Measurements from ENCODE around the gene ANO4. TPM values are rescaled to one million over a fixed set of nuclear protein-coding genes. Genes with fewer than 3 reads are reported as not detected.

Gene ANO4
- total RNA-seq, 1 donor from 2014 or later, result not detected

DNA sequence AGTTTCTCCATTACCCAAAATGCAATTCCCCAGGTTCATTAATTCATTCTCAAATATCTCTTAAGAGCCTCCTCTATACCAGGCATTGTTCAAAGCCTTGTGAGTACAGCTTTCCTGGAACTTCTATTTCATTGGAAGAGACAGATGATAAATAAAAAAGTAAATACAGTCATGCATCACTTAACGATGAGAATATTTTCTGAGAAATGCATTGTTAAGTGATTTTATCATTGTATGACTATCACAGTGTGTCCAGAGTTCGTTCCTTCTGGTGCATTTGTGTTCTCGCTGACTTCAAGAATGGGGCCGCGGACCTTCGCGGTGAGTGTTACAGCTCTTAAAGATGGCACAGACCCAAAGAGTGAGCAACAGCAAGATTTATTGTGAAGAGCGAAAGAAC, 66.0 kb downstream of the ANO4 start:
- Mint-ChIP-seq H3K4me3 (ENCODE audit: low read depth) (no peak overlapping the region), H3K27ac (no peak overlapping the region), H3K4me1 (ENCODE audit: low read depth) (no peaks in the 10 kb centered on the region), H3K27me3 (ENCODE audit: low read depth) (no peaks in the 10 kb centered on the region), H3K36me3 (ENCODE audit: low read depth) (no peaks in the 10 kb centered on the region), H3K9me3 (no peaks in the 10 kb centered on the region)
- DNase-seq (ENCODE audit: low spot score), result no peak
- intact Hi-C loops (cut with micrococcal nuclease), result no loop called here

DNA sequence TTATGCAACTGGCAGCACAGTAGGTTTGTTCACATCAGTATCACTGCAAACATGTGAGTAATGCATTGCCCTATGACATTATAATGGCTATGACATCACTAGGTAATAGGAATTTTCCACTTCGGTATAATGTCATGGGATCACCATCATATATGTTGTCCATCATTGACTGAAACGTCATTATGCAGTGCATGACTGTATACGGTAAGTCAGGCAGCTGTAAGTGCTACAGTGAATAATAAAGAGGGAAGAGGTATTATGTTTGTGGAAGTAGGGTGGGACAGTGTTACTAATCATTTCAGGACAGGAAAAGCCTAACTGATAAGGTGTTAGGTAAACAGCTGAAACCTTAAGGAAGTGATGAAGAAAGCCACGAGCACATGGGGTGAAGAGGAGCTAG, 68.1 kb downstream of the ANO4 start:
- Mint-ChIP-seq H3K9me3 (no peaks in the 10 kb centered on the region), H3K27me3 (ENCODE audit: low read depth) (no peaks in the 10 kb centered on the region), H3K27ac (no peak overlapping the region), H3K4me1 (ENCODE audit: low read depth) (no peaks in the 10 kb centered on the region), H3K36me3 (ENCODE audit: low read depth) (no peaks in the 10 kb centered on the region), H3K4me3 (ENCODE audit: low read depth) (no peak overlapping the region)
- DNase-seq (ENCODE audit: low spot score), result no peak
- intact Hi-C loops (cut with micrococcal nuclease), result no loop called here

- Mint-ChIP-seq H3K4me1 (ENCODE audit: low read depth) (no peaks in the 10 kb centered on the region), H3K27ac (no peak overlapping the region), H3K9me3 (no peaks in the 10 kb centered on the region)
These were observed 69.8 kb downstream of the ANO4 start for GRCh38 chr12:100864366-100864765.

GRCh38 chr12:100867639-100868393, 73.2 kb downstream of the ANO4 start:
- Mint-ChIP-seq H3K27ac (no peak overlapping the region), H3K4me1 (ENCODE audit: low read depth) (no peaks in the 10 kb centered on the region), H3K4me3 (ENCODE audit: low read depth) (no peak overlapping the region), H3K9me3 (no peaks in the 10 kb centered on the region), H3K36me3 (ENCODE audit: low read depth) (no peaks in the 10 kb centered on the region), H3K27me3 (ENCODE audit: low read depth) (no peaks in the 10 kb centered on the region)
- intact Hi-C loops (cut with micrococcal nuclease), result no loop called here
- DNase-seq (ENCODE audit: low spot score), result no peak

More at GRCh38 chr12:100864366-100864765, 69.8 kb downstream of the ANO4 start:
- Mint-ChIP-seq H3K36me3 (ENCODE audit: low read depth) (no peaks in the 10 kb centered on the region), H3K27me3 (ENCODE audit: low read depth) (no peaks in the 10 kb centered on the region), H3K4me3 (ENCODE audit: low read depth) (no peak overlapping the region)
- no peak for DNase-seq (ENCODE audit: low spot score)
- intact Hi-C loops (cut with micrococcal nuclease), result no loop called here

DNA sequence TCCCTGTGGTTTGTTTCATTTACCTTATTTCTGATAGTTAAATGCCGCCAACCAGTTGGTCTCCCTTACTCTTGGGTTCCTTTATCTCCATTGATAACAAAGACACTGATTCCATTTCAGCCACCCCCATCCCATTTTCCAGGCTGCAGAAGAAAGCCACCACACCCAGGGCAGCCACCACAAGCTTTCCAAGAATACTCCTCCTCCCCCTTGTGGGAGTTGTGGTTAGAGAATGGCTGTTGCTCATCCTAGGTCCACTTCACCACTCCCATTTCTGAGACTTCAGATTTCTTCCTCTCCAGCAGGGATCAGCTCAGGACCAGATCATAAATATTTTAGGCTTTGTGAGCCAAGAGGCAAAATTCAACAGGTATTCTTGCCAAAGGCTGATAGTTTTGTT, 73.9 kb downstream of the ANO4 start:
- no peak for DNase-seq (ENCODE audit: low spot score)
- no peak overlapping the region for H3K27ac Mint-ChIP-seq
- no peak overlapping the region for H3K4me3 Mint-ChIP-seq (ENCODE audit: low read depth)
- H3K27me3 Mint-ChIP-seq (ENCODE audit: low read depth), result no peaks in the 10 kb centered on the region
- H3K4me1 Mint-ChIP-seq (ENCODE audit: low read depth), result no peaks in the 10 kb centered on the region
- H3K36me3 Mint-ChIP-seq (ENCODE audit: low read depth), result no peaks in the 10 kb centered on the region
- intact Hi-C loops (cut with micrococcal nuclease), result no loop called here
- peaks cover 5% of the 10 kb centered on the region for H3K9me3 Mint-ChIP-seq

DNA sequence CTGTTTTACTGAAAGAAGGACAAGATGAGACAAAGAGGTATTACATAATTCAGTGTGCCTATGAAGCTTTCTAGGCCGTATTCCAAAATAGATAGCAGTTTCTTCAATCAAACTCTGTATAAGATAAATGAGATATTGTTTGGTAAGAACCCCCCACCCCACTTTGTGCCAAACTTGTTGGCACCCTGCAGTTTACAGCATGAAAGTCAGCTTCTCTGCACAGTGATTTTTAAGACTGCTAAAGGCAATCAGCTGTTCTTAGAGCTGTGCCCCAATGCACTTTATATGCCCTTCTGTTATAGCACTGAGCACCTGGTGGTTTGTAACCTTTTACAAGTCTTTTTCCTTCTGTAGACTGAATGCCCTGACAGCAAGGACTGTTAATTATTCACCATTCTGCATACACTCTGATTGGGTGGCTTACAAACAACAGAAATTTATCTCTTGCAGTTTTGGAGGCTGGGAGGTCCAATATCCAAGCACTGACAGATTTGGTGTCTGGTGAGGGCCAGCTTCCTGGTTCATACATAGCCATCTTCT, 76.7 kb downstream of the ANO4 start:
- intact Hi-C loops (cut with micrococcal nuclease), result no loop called here
- H3K36me3 Mint-ChIP-seq (ENCODE audit: low read depth), result no peaks in the 10 kb centered on the region
- no peak overlapping the region for H3K4me3 Mint-ChIP-seq (ENCODE audit: low read depth)
- H3K9me3 Mint-ChIP-seq, result peaks cover 12% of the 10 kb centered on the region
- H3K27ac Mint-ChIP-seq, result no peak overlapping the region
- no peaks in the 10 kb centered on the region for H3K27me3 Mint-ChIP-seq (ENCODE audit: low read depth)
- no peaks in the 10 kb centered on the region for H3K4me1 Mint-ChIP-seq (ENCODE audit: low read depth)
- DNase-seq (ENCODE audit: low spot score), result no peak

GRCh38 chr12:100875156-100875555, 80.6 kb downstream of the ANO4 start:
- intact Hi-C loops (cut with micrococcal nuclease), result no loop called here
- Mint-ChIP-seq H3K27me3 (ENCODE audit: low read depth) (no peaks in the 10 kb centered on the region), H3K27ac (no peak overlapping the region), H3K9me3 (peaks cover 12% of the 10 kb centered on the region), H3K4me3 (ENCODE audit: low read depth) (no peak overlapping the region), H3K4me1 (ENCODE audit: low read depth) (no peaks in the 10 kb centered on the region), H3K36me3 (ENCODE audit: low read depth) (no peaks in the 10 kb centered on the region)
- DNase-seq (ENCODE audit: low spot score), result no peak

- Mint-ChIP-seq H3K9me3 (peaks cover 12% of the 10 kb centered on the region), H3K4me3 (ENCODE audit: low read depth) (no peak overlapping the region), H3K4me1 (ENCODE audit: low read depth) (no peaks in the 10 kb centered on the region), H3K27ac (no peak overlapping the region), H3K27me3 (ENCODE audit: low read depth) (no peaks in the 10 kb centered on the region), H3K36me3 (ENCODE audit: low read depth) (no peaks in the 10 kb centered on the region)
- no peak for DNase-seq (ENCODE audit: low spot score)
- intact Hi-C loops (cut with micrococcal nuclease), result no loop called here
These were observed 81.2 kb downstream of the ANO4 start for GRCh38 chr12:100875771-100876170.

DNA sequence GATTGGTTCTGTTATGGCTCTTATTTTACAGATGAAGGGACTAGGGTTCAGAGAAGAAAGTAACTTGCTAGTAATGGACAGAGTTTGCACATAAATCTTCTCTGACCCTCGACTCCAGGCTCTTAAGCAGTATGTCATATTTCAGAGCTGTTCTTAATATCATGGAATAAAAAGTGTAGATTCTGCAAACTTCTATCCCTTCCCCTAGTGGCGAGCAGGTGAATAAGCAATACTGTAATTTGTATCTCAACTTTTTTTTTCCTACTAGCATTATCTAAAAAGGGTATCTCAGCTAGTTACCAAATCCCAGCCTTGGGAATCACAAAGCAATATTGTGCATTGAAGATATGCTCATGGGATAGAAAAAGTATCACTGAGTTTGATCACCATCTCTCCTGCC, 83.2 kb downstream of the ANO4 start:
- H3K4me1 Mint-ChIP-seq (ENCODE audit: low read depth), result no peaks in the 10 kb centered on the region
- peaks cover 12% of the 10 kb centered on the region for H3K9me3 Mint-ChIP-seq
- H3K4me3 Mint-ChIP-seq (ENCODE audit: low read depth), result no peak overlapping the region
- no peak for DNase-seq (ENCODE audit: low spot score)
- no peak overlapping the region for H3K27ac Mint-ChIP-seq
- H3K27me3 Mint-ChIP-seq (ENCODE audit: low read depth), result no peaks in the 10 kb centered on the region
- no peaks in the 10 kb centered on the region for H3K36me3 Mint-ChIP-seq (ENCODE audit: low read depth)
- intact Hi-C loops (cut with micrococcal nuclease), result no loop called here

GRCh38 chr12:100895192-100895591, 100.6 kb downstream of the ANO4 start:
- no peak overlapping the region for H3K4me3 Mint-ChIP-seq (ENCODE audit: low read depth)

DNA sequence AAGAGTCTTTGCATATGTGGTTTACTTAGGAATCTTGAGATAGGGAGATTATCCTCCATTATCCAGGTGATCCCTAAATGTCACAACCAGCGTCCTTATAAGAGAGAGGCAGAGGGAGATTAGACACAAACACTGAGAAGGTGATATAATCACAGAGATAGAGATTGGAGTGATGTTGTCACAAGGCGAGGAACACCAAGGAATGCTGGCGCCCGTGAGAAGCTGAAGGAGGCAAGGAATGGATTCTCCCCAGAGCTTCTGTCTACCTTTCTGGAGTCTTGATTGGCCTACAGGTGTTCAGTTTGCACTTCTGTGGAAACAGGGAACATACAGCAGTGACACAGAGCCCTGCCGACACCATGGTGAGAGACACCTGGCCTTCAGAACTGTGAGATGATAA, 101.6 kb downstream of the ANO4 start:
- Mint-ChIP-seq H3K9me3 (no peaks in the 10 kb centered on the region), H3K27ac (no peak overlapping the region), H3K4me1 (ENCODE audit: low read depth) (no peaks in the 10 kb centered on the region), H3K27me3 (ENCODE audit: low read depth) (no peaks in the 10 kb centered on the region), H3K36me3 (ENCODE audit: low read depth) (no peaks in the 10 kb centered on the region), H3K4me3 (ENCODE audit: low read depth) (no peak overlapping the region)
- no peak for DNase-seq (ENCODE audit: low spot score)
- intact Hi-C loops (cut with micrococcal nuclease), result no loop called here

More at GRCh38 chr12:100895192-100895591, 100.6 kb downstream of the ANO4 start:
- Mint-ChIP-seq H3K36me3 (ENCODE audit: low read depth) (no peaks in the 10 kb centered on the region), H3K27me3 (ENCODE audit: low read depth) (no peaks in the 10 kb centered on the region), H3K27ac (no peak overlapping the region), H3K4me1 (ENCODE audit: low read depth) (no peaks in the 10 kb centered on the region), H3K9me3 (no peaks in the 10 kb centered on the region)
- intact Hi-C loops (cut with micrococcal nuclease), result no loop called here
- DNase-seq (ENCODE audit: low spot score), result no peak

DNA sequence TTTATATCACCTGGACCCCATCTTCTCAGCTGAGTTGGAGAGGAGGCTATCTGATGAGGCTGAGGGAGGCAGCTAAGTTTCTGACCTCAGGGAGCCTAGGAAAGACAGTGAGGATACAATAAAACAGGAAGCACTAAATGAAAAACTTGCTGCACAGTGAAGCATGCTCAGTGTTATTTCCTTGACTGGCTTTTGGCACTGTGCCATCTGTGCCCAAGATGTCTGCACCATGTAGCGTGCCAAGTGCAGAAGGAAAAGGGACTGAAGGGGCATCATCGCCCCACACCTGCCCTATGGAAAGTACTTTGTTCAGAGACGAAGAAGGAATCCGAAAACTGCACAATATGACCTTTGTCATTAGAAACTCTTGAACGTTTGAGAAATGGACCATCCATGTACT, 102.7 kb downstream of the ANO4 start:
- H3K27me3 Mint-ChIP-seq (ENCODE audit: low read depth), result no peaks in the 10 kb centered on the region
- H3K36me3 Mint-ChIP-seq (ENCODE audit: low read depth), result no peaks in the 10 kb centered on the region
- no peak for DNase-seq (ENCODE audit: low spot score)
- H3K4me3 Mint-ChIP-seq (ENCODE audit: low read depth), result no peak overlapping the region
- no peaks in the 10 kb centered on the region for H3K4me1 Mint-ChIP-seq (ENCODE audit: low read depth)
- no peak overlapping the region for H3K27ac Mint-ChIP-seq
- intact Hi-C loops (cut with micrococcal nuclease), result no loop called here
- H3K9me3 Mint-ChIP-seq, result no peaks in the 10 kb centered on the region

DNA sequence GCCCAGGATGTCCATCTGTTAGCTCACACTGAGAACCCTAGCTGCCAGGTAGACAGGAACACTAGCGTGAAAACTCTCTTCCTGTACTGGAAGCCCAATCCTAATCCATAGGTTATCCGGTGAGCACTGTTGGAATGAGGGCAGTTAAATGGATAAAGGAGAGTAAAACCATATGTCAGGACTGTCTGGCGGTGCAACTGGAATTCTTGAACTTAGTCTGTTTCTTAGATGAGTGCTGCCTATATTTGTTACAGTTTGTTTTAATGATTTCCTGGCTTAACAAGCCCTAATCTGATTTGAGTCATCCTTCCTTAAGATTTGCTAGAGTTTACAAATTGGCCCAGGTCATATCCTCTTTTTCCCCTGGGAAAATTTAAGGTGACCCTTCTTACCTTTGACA, 104.7 kb downstream of the ANO4 start:
- no peaks in the 10 kb centered on the region for H3K9me3 Mint-ChIP-seq
- no peaks in the 10 kb centered on the region for H3K36me3 Mint-ChIP-seq (ENCODE audit: low read depth)

More for the DNA sequence above, 104.7 kb downstream of the ANO4 start:
- Mint-ChIP-seq H3K27me3 (ENCODE audit: low read depth) (no peaks in the 10 kb centered on the region), H3K4me1 (ENCODE audit: low read depth) (no peaks in the 10 kb centered on the region), H3K27ac (no peak overlapping the region), H3K4me3 (ENCODE audit: low read depth) (no peak overlapping the region)
- DNase-seq (ENCODE audit: low spot score), result no peak
- intact Hi-C loops (cut with micrococcal nuclease), result no loop called here

Data from activated T-helper 2 cell treated with anti-CD3 and anti-CD28 coated beads, Interferon-gamma antibody, Interleukin-2, Interleukin-4, amounts not matched to agents 10 μg/mL and 5 μg/mL and 100 μg/mL, durations not matched to agents 14 hours and 24 hours and 36 hours (primary cell).